ENCODE data around the gene MAGI2.

DNA sequence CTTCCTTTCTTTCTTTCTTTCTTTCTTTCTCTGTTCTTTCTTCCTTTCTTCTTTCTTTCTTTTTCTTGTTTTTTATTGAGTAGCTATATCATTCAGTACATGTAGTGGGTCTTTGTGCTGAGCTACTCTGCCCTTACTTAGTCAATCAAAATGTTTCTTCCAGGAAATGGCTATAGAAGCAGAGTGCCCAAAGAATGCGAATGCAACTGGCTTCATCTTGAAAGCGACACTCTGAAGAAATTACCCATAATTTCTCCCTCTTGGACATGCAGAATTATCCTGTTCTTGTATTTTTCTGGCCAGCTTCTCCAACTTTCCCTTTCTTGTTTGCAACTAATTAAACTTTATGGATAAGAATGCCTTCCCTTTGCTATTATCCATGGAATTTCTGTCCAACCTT, 441.5 kb downstream of the MAGI2 start:
- TF ChIP-seq, protein P1, sequence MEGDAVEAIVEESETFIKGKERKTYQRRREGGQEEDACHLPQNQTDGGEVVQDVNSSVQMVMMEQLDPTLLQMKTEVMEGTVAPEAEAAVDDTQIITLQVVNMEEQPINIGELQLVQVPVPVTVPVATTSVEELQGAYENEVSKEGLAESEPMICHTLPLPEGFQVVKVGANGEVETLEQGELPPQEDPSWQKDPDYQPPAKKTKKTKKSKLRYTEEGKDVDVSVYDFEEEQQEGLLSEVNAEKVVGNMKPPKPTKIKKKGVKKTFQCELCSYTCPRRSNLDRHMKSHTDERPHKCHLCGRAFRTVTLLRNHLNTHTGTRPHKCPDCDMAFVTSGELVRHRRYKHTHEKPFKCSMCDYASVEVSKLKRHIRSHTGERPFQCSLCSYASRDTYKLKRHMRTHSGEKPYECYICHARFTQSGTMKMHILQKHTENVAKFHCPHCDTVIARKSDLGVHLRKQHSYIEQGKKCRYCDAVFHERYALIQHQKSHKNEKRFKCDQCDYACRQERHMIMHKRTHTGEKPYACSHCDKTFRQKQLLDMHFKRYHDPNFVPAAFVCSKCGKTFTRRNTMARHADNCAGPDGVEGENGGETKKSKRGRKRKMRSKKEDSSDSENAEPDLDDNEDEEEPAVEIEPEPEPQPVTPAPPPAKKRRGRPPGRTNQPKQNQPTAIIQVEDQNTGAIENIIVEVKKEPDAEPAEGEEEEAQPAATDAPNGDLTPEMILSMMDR (IDR thresholded peaks at IDR 0.05; ENCODE audit: low read depth, low read length, poor library complexity, severe bottlenecking), result no peak
- no peak for TF ChIP-seq EZH2phosphoT487 (IDR thresholded peaks at IDR 0.05; ENCODE audit: borderline replicate concordance, low read length)
